ENCODE results near the gene PRICKLE2. TPM values are rescaled to one million over a fixed set of nuclear protein-coding genes. Genes with fewer than 3 reads are reported as not detected.

PRICKLE2 gene
- total and polyA plus RNA-seq, 2 experiments from 2014 or later: 8.5 to 30.3 TPM

- H3K27ac ChIP-seq: peak overlapping the region; percentile 58
- TF ChIP-seq CTCF (IDR thresholded peaks at IDR 0.05; ENCODE audit: poor library complexity): no peak
- no peak for TF ChIP-seq EZH2phosphoT487 (IDR thresholded peaks at IDR 0.05; ENCODE audit: low read depth, severe bottlenecking, unreplicated experiment)
- H4K20me1 ChIP-seq (ENCODE audit: insufficient read depth, poor library complexity, severe bottlenecking): no peaks in the 10 kb centered on the region
- H3K4me1 ChIP-seq (ENCODE audit: insufficient read depth): peaks cover 35% of the 10 kb centered on the region
- no peaks in the 10 kb centered on the region for H3K36me3 ChIP-seq (replicated peaks; ENCODE audit: insufficient read depth, low read depth)
- no peak for DNase-seq (ENCODE audit: low spot score)
- no peaks in the 10 kb centered on the region for H3K9me3 ChIP-seq (ENCODE audit: low read depth)
- no peak overlapping the region for H2AFZ ChIP-seq
- H3K4me2 ChIP-seq: no peak overlapping the region
- no peak overlapping the region for H3K4me3 ChIP-seq
- H3K9me2 ChIP-seq (replicated peaks; ENCODE audit: insufficient read depth): no peaks in the 10 kb centered on the region
- WGBS (ENCODE audit: low lambda C conversion rate, missing lambda C conversion rate): 80% methylated on average over 2 of the region's 2 CpGs
- no peaks in the 10 kb centered on the region for H3K27me3 ChIP-seq
- H3K79me2 ChIP-seq: peaks cover 7% of the 10 kb centered on the region
Observed at GRCh38 chr3:64164349-64164748, 60.9 kb downstream of the PRICKLE2 start.

GRCh38 chr3:64163755-64164148 lies 61.5 kb downstream of the PRICKLE2 start:
- no peaks in the 10 kb centered on the region for H3K36me3 ChIP-seq (replicated peaks; ENCODE audit: insufficient read depth, low read depth)
- H3K27ac ChIP-seq: peak overlapping the region; percentile 58
- H3K4me1 ChIP-seq (ENCODE audit: insufficient read depth): peaks cover 35% of the 10 kb centered on the region
- no peaks in the 10 kb centered on the region for H3K9me3 ChIP-seq (ENCODE audit: low read depth)
- 74% methylated on average over 4 of the region's 4 CpGs for WGBS (ENCODE audit: low lambda C conversion rate, missing lambda C conversion rate)
- H3K79me2 ChIP-seq: peaks cover under 1% of the 10 kb centered on the region
- no peak overlapping the region for H2AFZ ChIP-seq
- no peak for TF ChIP-seq CTCF (IDR thresholded peaks at IDR 0.05; ENCODE audit: poor library complexity)
- TF ChIP-seq EZH2phosphoT487 (IDR thresholded peaks at IDR 0.05; ENCODE audit: low read depth, severe bottlenecking, unreplicated experiment): no peak
- no peak for TF ChIP-seq EZH2 (IDR thresholded peaks at IDR 0.05; ENCODE audit: borderline replicate concordance)
- no peaks in the 10 kb centered on the region for H4K20me1 ChIP-seq (ENCODE audit: insufficient read depth, poor library complexity, severe bottlenecking)
- no peaks in the 10 kb centered on the region for H3K9me2 ChIP-seq (replicated peaks; ENCODE audit: insufficient read depth)
- no peaks in the 10 kb centered on the region for H3K27me3 ChIP-seq
- DNase-seq (ENCODE audit: low spot score): peak; percentile 65
- H3K4me2 ChIP-seq: no peak overlapping the region
- no peak overlapping the region for H3K4me3 ChIP-seq

- H3K79me2 ChIP-seq: no peaks in the 10 kb centered on the region
- peak overlapping the region; percentile 53 for H3K27ac ChIP-seq
- no peaks in the 10 kb centered on the region for H3K9me2 ChIP-seq (replicated peaks; ENCODE audit: insufficient read depth)
- no peaks in the 10 kb centered on the region for H3K27me3 ChIP-seq
- H3K4me1 ChIP-seq (ENCODE audit: insufficient read depth): peaks cover 37% of the 10 kb centered on the region
- H3K4me2 ChIP-seq: no peak overlapping the region
- TF ChIP-seq EZH2phosphoT487 (IDR thresholded peaks at IDR 0.05; ENCODE audit: low read depth, severe bottlenecking, unreplicated experiment) (no peak), CTCF (IDR thresholded peaks at IDR 0.05; ENCODE audit: poor library complexity) (no peak), EZH2 (IDR thresholded peaks at IDR 0.05; ENCODE audit: borderline replicate concordance) (no peak)
- no peaks in the 10 kb centered on the region for H3K9me3 ChIP-seq (ENCODE audit: low read depth)
- H2AFZ ChIP-seq: no peak overlapping the region
- 86% methylated on average over 8 of the region's 8 CpGs for WGBS (ENCODE audit: low lambda C conversion rate, missing lambda C conversion rate)
- no peak overlapping the region for H3K4me3 ChIP-seq
- DNase-seq (ENCODE audit: low spot score): no peak
- no peaks in the 10 kb centered on the region for H4K20me1 ChIP-seq (ENCODE audit: insufficient read depth, poor library complexity, severe bottlenecking)
- H3K36me3 ChIP-seq (replicated peaks; ENCODE audit: insufficient read depth, low read depth): no peaks in the 10 kb centered on the region
Observed at GRCh38 chr3:64163019-64163754, 62.1 kb downstream of the PRICKLE2 start.

All from hepatocyte (in vitro differentiated cells).